NCI-H748 treated with DMSO at 0.1 percent for 48 hours (cell line): ENCODE measurements around the gene NKTR.

Source experiments
- DNase-seq: peaks from one replicate; lab custom pipeline; 2025; lab: John Stamatoyannopoulos, UW

Gene NKTR

DNA sequence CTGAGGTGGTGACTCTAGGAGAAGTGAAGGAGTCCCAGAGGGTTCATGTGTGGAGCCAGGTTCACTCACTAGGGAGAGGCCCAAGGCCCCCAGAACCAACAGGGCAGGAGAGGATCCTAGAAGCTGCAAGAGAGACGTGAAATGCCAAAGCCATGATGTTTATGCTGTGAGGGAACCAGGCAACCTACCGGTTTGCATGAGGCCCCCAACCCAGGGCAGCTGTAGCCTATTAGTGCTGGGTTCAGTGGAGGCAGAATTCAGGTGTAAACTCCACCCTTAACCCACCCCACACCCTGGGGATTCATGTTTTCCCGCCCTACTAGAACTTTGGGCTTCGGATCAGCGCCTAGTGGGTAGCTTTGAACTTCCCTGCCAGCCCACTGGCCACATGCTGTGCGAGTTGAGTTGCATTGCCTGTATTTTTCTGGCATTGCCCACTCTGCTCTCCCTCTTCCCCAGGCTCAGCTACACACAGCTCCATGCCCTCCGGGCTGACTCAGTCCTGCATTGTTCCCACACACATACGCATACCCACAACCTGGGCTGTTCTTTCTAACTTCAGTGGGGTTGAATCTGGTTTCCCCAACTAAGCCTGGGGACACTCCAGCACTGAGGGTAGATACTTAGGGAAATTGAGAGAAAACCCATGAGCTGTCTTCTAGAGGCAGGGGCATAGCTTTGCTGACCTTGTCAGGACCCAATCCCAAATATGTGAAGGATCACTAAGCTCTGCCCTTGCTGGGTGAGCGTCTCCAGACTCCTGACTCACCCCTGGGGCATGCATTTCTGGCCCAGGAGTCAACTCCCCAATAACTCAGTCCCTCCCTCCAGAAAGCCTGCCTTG is 51.0 kb downstream of the NKTR start:
- DNase-seq = no peak

DNA sequence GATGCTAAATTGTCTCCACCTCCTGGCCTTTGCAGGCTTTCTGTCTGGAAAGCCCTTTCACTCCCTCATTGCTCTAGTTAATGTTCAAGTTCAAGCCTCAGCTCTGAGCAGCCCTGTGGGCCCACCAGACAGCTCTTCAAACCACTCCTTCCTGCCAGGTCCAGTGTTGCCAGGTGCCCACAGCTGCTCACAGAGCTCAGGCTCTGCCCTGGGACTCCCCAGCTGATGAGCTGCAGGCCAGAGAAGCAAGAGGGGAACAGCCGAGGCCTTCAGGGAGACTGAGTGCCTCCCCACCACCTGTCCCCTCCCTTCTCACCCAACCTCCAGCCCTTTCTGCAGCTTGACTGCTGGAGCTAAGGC is 51.7 kb downstream of the NKTR start:
- no peak for DNase-seq

DNA sequence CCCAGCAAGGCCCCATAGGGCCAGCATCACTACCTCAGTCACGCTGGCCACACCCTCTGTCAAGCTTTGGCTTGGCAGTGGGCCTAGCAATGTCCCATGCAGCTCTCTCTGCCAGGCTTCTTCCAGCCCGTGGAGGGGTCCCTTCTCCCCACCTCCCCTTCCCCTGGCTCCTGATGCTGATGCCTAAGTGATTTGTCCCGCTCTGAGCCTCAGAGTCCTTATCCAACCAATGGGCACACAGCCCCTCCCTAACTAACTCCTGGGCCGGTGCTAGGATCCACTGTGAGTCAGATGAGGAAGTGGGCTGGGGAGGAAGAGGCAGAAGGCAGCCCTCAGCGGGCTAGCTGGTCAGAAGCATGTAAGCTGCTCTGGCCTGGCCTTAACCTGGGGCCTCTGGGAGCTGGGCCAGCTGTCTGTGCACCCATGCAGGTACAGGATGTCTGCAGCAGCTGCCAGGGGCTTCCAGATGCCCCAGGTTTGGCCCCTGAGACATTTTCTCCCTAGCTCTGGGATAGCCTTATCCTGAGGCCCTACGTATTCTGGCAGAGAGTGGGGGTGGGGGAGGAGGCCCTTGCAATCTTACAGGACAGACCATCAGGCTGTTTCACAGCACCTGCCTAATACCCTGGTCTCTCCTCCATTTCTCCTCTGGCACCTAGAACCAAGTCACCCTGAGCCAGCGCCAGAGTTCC is 52.3 kb downstream of the NKTR start:
- DNase-seq = no peak

DNA sequence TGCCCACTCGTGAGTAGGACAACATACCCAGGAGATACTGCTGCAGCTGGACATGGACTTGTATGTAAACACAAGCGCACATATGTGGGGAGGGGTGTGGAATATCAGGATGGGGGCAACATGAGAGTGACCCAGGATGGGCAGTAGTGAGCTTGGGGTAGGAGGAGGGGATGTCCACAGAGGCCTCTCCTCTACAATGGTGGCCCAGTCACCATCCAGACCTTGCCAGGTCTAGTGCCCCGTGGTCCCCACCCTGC is 52.7 kb downstream of the NKTR start:
- DNase-seq = no peak

GRCh38 chr3:42653560-42654330 is 53.3 kb downstream of the NKTR start, which contains the start of gene ZBTB47:
TSS of gene ZBTB47 (plus strand) at chr3:42653697. CDS start at chr3:42658356, 4,659 bp downstream.
- DNase-seq = no peak

DNA sequence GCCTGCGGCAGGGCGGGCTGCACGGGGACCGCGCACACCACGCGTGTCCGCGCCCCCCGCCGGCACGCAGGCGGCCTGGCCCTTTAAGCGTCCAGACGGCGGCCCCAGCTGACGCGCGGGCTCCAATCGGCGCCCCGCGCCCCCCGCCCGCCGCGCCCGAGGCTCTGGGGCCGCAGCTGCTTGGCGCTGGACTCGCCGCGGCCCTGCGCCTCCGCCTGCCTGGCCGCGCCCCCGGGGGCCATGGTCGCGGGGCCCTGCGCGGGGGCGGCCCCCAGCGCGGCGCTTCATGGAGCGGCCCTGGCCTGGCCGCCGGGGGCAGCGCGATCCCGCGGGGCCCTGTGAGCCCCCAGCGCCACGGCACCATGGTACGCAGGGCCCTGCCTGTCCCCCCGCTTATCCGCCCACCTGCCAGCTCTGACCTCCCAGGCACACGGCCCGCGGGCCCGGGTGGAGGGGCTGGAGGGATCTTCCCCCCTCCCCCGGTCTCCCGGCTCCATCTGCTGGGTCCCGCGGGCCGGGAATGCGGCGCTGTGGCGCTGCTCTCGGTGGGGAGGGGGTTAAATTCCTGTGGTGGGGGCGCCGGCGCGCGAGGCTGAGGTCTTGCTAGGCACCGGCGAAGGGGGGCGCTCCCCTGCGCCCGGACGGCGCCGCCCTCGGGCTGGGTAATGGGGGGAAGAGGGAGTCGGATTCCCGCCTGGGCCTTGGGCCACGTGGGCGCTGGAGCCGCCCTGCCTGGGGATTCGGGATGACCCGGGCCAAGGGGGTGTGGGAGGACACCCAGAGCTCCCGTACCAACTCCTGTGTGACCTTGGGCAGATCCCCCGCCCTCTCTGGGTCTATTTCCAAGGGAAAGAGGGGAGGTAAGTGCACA is 54.1 kb downstream of the NKTR start:
- DNase-seq = no peak

DNA sequence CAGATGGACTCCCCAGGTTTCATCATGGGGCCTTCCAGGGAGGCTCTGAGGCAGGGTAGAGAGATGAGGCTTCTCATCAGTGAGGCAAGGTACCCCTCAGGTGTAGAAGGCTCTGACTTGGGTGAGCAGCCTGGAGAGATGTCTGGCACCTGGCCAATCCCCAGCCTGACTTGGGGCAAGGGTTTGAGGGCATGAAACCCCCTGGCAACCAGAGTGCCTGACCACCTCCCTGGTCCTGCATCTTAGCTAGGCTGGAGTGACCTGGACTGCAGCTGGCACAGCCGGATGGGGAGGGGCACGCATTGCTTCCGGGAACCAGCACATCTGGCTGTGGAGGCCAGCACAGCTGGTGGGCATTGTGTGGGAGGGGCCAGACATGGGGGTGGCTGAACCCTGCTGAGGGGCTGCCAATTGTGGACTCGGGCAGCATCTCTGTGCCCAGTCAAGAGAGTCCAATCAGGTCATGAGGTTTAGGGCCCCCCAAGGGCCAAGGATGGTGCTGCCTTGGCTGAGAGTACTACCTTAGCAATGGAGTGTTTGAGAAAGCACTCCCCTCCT is 54.9 kb downstream of the NKTR start:
- no peak for DNase-seq

GRCh38 chr3:42655980-42656679 is 55.6 kb downstream of the NKTR start:
- DNase-seq = no peak

DNA sequence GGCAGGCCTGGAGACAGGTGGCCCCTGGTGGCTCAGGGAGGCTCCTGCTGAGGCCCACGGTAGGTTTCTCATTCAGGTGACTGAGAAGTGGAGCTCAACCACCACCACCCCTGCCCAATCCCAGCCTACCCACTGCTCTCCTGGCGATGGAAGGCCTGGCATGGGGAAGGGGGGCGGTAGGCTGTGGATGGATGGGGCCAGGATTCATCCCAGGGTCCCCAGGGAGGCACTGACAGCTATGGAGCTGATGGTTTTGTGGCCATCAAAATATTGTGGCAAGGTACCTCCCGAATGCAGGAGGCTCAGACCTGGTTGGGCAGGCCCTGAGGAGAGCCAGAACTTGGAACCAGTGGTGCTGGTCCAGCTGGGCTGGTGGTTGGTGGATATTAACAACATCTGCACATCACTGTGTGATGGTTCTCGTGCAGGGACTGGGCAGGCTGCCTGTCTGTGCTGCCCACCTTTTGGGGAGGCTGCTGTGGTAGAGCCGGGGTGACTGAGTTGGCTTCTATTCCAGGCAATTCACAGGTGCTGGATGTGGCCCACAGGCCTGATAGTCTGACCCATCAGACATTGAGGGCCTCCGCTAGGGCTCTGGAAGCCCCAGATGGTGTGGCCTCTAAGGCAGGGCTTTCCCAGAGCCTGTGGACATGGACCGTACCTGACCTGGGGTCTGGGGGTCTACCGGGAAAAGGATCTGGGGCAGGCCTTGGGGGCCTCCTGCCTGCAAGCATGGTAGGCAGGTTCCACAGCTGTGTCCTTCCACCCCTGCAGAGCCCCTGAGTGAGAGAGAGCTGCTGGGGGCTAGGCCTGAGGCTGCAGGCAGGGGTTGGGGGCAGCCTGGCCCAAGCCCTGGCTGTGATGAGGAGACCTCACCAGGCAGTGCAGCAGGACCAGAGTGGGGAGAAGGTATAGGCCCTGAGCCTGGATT is 56.5 kb downstream of the NKTR start:
- DNase-seq = no peak

GRCh38 chr3:42657675-42658074 is 57.2 kb downstream of the NKTR start:
- DNase-seq = no peak

DNA sequence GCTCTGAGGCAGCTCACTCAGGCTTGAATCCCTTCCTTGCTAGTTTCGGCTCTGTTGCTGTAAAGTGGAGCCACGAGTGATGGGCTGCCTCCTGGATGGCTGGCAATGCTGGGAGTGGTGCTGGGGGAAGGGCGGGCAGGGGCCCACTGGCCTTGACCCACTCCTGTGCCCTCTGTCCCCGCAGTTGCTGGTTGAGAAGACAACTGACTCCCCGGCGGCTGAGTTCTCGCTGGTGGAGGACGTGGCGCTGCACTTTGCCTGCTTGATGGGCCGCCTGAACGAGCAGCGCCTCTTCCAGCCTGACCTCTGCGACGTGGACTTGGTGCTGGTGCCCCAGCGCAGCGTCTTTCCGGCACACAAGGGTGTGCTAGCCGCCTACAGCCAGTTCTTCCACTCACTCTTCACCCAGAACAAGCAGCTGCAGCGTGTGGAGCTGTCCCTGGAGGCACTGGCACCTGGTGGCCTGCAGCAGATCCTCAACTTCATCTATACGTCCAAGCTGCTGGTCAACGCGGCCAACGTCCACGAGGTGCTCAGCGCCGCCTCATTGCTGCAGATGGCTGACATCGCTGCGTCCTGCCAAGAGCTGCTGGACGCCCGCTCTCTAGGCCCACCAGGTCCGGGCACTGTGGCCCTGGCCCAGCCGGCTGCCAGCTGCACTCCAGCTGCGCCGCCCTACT is 57.7 kb downstream of the NKTR start:
- no peak for DNase-seq

- DNase-seq = no peak
Observed at GRCh38 chr3:42658771-42659390, 58.4 kb downstream of the NKTR start.

DNA sequence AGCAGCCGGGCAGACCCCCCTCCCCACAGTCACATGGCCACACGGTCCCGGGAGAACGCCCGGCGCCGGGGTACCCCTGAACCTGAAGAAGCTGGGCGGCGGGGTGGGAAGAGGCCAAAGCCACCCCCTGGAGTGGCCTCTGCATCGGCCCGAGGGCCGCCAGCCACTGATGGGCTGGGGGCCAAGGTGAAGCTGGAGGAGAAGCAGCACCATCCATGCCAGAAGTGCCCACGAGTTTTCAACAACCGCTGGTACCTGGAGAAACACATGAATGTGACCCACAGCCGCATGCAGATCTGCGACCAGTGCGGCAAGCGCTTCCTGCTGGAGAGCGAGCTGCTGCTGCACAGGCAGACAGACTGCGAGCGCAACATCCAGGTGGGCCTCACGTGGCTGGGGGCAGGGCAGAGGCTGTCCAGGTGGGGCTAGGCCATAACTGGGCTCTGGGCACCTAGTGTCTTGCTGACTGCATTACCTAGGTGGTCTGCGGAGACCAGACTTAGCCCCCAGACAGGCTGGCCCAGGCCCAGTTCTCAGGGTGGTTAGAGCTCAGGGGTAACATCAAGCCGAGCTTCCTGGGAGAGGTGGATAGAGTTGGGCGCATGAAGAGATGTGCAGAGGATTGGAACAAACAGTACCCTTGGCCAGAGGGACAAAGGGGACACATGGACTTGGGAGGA is 59.1 kb downstream of the NKTR start:
- no peak for DNase-seq

DNA sequence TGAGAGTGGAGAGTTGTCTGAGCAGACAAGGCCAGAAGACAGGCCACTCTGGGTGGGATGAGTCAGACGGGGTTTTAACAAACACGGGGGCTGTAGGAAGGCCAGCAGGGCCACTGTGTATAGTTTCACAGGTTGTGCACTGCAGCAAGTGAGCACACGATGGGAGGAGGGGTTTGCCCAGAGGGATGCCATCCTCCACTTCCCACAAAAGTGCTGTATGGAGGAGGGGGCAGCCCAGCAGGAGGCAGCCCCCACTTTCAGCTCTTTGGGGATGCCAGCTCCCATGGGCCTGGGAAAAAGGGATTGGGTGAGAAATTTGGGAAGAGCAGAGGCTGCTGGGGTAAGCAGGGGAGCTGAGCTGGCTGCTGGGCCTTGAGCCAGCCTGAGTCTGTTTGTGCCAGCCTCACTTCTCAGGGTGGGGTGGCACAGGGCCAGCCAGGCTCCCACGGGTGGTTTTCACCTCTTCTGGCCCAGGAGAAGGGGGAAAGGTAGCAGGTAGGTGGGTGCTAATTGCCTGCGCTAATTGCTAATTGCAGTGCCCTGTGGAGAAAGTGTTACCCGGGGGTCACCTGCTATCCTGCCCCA is 59.7 kb downstream of the NKTR start:
- DNase-seq = no peak

GRCh38 chr3:42660898-42661297 is 60.4 kb downstream of the NKTR start:
- no peak for DNase-seq

GRCh38 chr3:42661593-42662022 is 61.1 kb downstream of the NKTR start:
- no peak for DNase-seq

GRCh38 chr3:42662037-42662812 is 61.7 kb downstream of the NKTR start:
- DNase-seq = no peak
